OCI-LY3 (cell line): ENCODE results near the gene NMT1.

Experiments used
- CTCF ChIP-seq: fragments of 200-600, 300-600 bp; sonication (generic); IDR thresholded peaks from 2 replicates; pipeline ENCODE4 v1.5.1; 2014; ENCODE audit warnings: antibody characterized with exemption, low read length, low read depth
- EZH2phosphoT487 ChIP-seq: fragments of 200-600 bp; shearing (Covaris generic); IDR thresholded peaks from 2 replicates; pipeline ENCODE4 v1.6.1; 2018; ENCODE audit warnings: antibody characterized with exemption, mixed run types, low read depth

GRCh38 chr17:45116434-45117016 lies 55.4 kb downstream of the NMT1 start:
- TF ChIP-seq CTCF = no peak
- no peak for TF ChIP-seq EZH2phosphoT487
